SK-N-SH treated with all-trans-retinoic acid at 6 μM for 48 hours (cell line): ENCODE measurements around the gene SLC9A7.

ENCODE experiments used
- ATAC-seq: fragments of 200-7000 bp; cut with Tn5 transposase; 3 replicates; pipeline ENCODE4 v1.9.1; 2020; ENCODE audit warnings: mild to moderate bottlenecking, moderate library complexity
- ARNTL ChIP-seq: fragments of 450-650 bp; formaldehyde crosslinking; IDR thresholded peaks from 2 replicates; pipeline ENCODE4 v1.5.0; 2020; ENCODE audit warnings: low read depth, mild to moderate bottlenecking, moderate library complexity, borderline replicate concordance
- CREB5 ChIP-seq: fragments of 250-450 bp; sonication (Bioruptor Pico); IDR thresholded peaks from 2 replicates; pipeline ENCODE4 v1.5.1; 2020; ENCODE audit warnings: low read depth, mild to moderate bottlenecking, moderate library complexity
- CSDC2 ChIP-seq: fragments of 250-450 bp; sonication (Bioruptor Pico); IDR thresholded peaks from 2 replicates; pipeline ENCODE4 v1.5.0; 2020; ENCODE audit warnings: mild to moderate bottlenecking, moderate library complexity
- CSRNP3 ChIP-seq: fragments of 250-450 bp; sonication (Bioruptor Pico); IDR thresholded peaks from 2 replicates; pipeline ENCODE4 v1.5.1; 2021; ENCODE audit warnings: mild to moderate bottlenecking, moderate library complexity
- ESRRG ChIP-seq: fragments of 250-450 bp; sonication (Bioruptor Pico); IDR thresholded peaks from 2 replicates; pipeline ENCODE4 v1.6.1; 2021; ENCODE audit warnings: mild to moderate bottlenecking
- GLIS3 ChIP-seq: fragments of 250-450 bp; sonication (Bioruptor Pico); IDR thresholded peaks from 2 replicates; pipeline ENCODE4 v1.5.0; 2020; ENCODE audit warnings: mild to moderate bottlenecking, moderate library complexity
- ISL1 ChIP-seq: fragments of 250-450 bp; sonication (Bioruptor Pico); IDR thresholded peaks from 2 replicates; pipeline ENCODE4 v2.1.2; 2022; ENCODE audit warnings: mild to moderate bottlenecking, moderate library complexity
- OSR1 ChIP-seq: fragments of 250-450 bp; sonication (Bioruptor Pico); IDR thresholded peaks from 2 replicates; pipeline ENCODE4 v1.8.0; 2022; ENCODE audit warnings: moderate library complexity, mild to moderate bottlenecking, inconsistent platforms
- PPARA ChIP-seq: fragments of 250-450 bp; sonication (Bioruptor Pico); IDR thresholded peaks from 2 replicates; pipeline ENCODE4 v1.5.0; 2020; ENCODE audit warnings: mild to moderate bottlenecking, borderline replicate concordance
- RARB ChIP-seq: fragments of 250-450 bp; sonication (Bioruptor Pico); IDR thresholded peaks from 2 replicates; pipeline ENCODE4 v1.8.0; 2021; ENCODE audit warnings: mild to moderate bottlenecking, moderate library complexity
- SNAI2 ChIP-seq: fragments of 250-450 bp; sonication (Bioruptor Pico); IDR thresholded peaks from 2 replicates; pipeline ENCODE4 v1.5.0; 2020; ENCODE audit warnings: mild to moderate bottlenecking, moderate library complexity
- TOX ChIP-seq: fragments of 250-450 bp; sonication (Bioruptor Pico); IDR thresholded peaks from 2 replicates; pipeline ENCODE4 v1.8.0; 2021; ENCODE audit warnings: mild to moderate bottlenecking, moderate library complexity, borderline replicate concordance
- TSHZ2 ChIP-seq: fragments of 250-450 bp; sonication (Bioruptor Pico); IDR thresholded peaks from 2 replicates; pipeline ENCODE4 v1.5.0; 2020; ENCODE audit warnings: mild to moderate bottlenecking, moderate library complexity
- ZC3H10 ChIP-seq: fragments of 250-450 bp; sonication (Bioruptor Pico); IDR thresholded peaks from 2 replicates; pipeline ENCODE4 v1.5.1; 2021; ENCODE audit warnings: mild to moderate bottlenecking, moderate library complexity
- ZFP3 ChIP-seq: fragments of 250-450 bp; sonication (Bioruptor Pico); IDR thresholded peaks from 2 replicates; pipeline ENCODE4 v1.5.0; 2020; ENCODE audit warnings: mild to moderate bottlenecking, moderate library complexity
- ZFP30 ChIP-seq: fragments of 450-650 bp; formaldehyde crosslinking; IDR thresholded peaks from 2 replicates; pipeline ENCODE4 v1.5.0; 2022; ENCODE audit warnings: mild to moderate bottlenecking, moderate library complexity
- ZNF565 ChIP-seq: fragments of 450-650 bp; formaldehyde crosslinking; conservative IDR thresholded peaks from 2 replicates; pipeline ENCODE4 v1.5.0; 2020; ENCODE audit warnings: low read depth, mild to moderate bottlenecking, moderate library complexity
- ZNF70 ChIP-seq: fragments of 450-650 bp; formaldehyde crosslinking; IDR thresholded peaks from 2 replicates; pipeline ENCODE4 v1.5.0; 2020; ENCODE audit warnings: mild to moderate bottlenecking, moderate library complexity
- ZNF8 ChIP-seq: fragments of 450-650 bp; formaldehyde crosslinking; IDR thresholded peaks from 2 replicates; pipeline ENCODE4 v1.5.0; 2020; ENCODE audit warnings: mild to moderate bottlenecking, moderate library complexity
- TF ChIP-seq, protein P1 (sequence below): fragments of 250-450 bp; sonication (Bioruptor Pico); IDR thresholded peaks from 2 replicates; pipeline ENCODE4 v1.8.0; 2020; ENCODE audit warnings: mild to moderate bottlenecking, moderate library complexity, borderline replicate concordance
- TF ChIP-seq, protein P2 (sequence below): fragments of 250-450 bp; sonication (Bioruptor Pico); IDR thresholded peaks from 2 replicates; pipeline ENCODE4 v1.8.0; 2021; ENCODE audit warnings: low read depth, mild to moderate bottlenecking, moderate library complexity, borderline replicate concordance

SLC9A7 gene

GRCh38 chrX:46647251-46647650 lies 111.7 kb downstream of the SLC9A7 start:
- no peak for ATAC-seq
- TF ChIP-seq ZNF70 (CRISPR knock-in tag) (no peak), TSHZ2 (CRISPR knock-in tag) (no peak), PPARA (CRISPR knock-in tag) (no peak), CSDC2 (CRISPR knock-in tag) (no peak), ARNTL (no peak), ESRRG (CRISPR knock-in tag) (no peak), CSRNP3 (no peak), ZNF8 (no peak), ZC3H10 (CRISPR knock-in tag) (no peak), SNAI2 (CRISPR knock-in tag) (no peak)

DNA sequence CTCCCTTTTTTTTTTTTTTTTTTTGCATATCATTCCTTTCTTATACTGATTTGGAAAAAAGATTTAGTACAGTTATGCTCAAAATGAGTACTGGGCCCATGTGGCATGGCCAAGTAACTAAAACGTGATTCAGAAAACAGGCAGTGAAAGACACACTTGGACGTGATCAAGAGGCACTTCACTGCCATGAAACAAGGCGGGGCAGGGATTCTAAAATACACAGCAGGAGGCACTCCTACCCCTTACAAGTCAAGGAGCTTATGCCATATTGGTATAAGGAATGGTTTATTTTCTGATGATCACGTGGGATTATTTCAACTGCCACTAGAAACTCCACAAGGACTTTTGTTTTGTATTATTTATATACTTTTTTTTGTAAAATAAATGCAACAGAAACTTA lies 113.3 kb downstream of the SLC9A7 start:
- ATAC-seq = no peak
- TF ChIP-seq ZFP30 (CRISPR knock-in tag) (no peak), SNAI2 (CRISPR knock-in tag) (no peak), ZNF70 (CRISPR knock-in tag) (no peak), ISL1 (no peak), TOX (CRISPR knock-in tag) (no peak), ESRRG (CRISPR knock-in tag) (no peak), RARB (CRISPR knock-in tag) (no peak), GLIS3 (CRISPR knock-in tag) (no peak), ZNF565 (CRISPR knock-in tag) (no peak), ZFP3 (CRISPR knock-in tag) (no peak), OSR1 (CRISPR knock-in tag) (no peak), ARNTL (no peak)
- TF ChIP-seq, all 23 proteins: peak for 0

DNA sequence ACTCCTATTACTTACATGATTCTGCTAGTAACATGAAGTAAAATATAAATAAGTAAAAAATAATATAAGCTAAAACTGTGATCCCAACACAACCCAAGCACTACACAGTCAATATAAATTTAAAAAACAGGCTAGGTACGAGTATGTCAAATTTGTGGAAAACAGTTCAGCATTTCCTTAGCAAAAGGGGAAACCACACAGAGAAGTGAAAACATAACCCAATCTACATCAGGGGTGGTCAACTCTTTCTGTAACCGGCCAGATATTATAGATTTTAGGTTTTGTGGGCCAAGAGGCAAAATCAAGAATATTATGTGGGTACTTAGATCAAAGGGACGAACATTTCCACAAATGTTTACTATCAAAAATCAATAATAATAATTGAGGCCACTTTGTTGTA lies 115.3 kb downstream of the SLC9A7 start:
- ATAC-seq = no peak
- TF ChIP-seq, protein P1, sequence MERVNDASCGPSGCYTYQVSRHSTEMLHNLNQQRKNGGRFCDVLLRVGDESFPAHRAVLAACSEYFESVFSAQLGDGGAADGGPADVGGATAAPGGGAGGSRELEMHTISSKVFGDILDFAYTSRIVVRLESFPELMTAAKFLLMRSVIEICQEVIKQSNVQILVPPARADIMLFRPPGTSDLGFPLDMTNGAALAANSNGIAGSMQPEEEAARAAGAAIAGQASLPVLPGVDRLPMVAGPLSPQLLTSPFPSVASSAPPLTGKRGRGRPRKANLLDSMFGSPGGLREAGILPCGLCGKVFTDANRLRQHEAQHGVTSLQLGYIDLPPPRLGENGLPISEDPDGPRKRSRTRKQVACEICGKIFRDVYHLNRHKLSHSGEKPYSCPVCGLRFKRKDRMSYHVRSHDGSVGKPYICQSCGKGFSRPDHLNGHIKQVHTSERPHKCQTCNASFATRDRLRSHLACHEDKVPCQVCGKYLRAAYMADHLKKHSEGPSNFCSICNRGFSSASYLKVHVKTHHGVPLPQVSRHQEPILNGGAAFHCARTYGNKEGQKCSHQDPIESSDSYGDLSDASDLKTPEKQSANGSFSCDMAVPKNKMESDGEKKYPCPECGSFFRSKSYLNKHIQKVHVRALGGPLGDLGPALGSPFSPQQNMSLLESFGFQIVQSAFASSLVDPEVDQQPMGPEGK = no peak
- TF ChIP-seq ZNF8 = no peak
- TF ChIP-seq TSHZ2 (CRISPR knock-in tag) = no peak
- no peak for TF ChIP-seq RARB (CRISPR knock-in tag)
- no peak for TF ChIP-seq ZFP30 (CRISPR knock-in tag)
- no peak for TF ChIP-seq CSDC2 (CRISPR knock-in tag)
- no peak for TF ChIP-seq OSR1 (CRISPR knock-in tag)
- no peak for TF ChIP-seq ISL1
- no peak for TF ChIP-seq ZNF70 (CRISPR knock-in tag)
- TF ChIP-seq, protein P2, sequence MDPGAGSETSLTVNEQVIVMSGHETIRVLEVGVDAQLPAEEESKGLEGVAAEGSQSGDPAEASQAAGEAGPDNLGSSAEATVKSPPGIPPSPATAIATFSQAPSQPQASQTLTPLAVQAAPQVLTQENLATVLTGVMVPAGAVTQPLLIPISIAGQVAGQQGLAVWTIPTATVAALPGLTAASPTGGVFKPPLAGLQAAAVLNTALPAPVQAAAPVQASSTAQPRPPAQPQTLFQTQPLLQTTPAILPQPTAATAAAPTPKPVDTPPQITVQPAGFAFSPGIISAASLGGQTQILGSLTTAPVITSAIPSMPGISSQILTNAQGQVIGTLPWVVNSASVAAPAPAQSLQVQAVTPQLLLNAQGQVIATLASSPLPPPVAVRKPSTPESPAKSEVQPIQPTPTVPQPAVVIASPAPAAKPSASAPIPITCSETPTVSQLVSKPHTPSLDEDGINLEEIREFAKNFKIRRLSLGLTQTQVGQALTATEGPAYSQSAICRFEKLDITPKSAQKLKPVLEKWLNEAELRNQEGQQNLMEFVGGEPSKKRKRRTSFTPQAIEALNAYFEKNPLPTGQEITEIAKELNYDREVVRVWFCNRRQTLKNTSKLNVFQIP (CRISPR knock-in tag) = no peak
- no peak for TF ChIP-seq CREB5 (CRISPR knock-in tag)
